Upper lobe of right lung (tissue), 1 donor: Measurements from ENCODE around the gene JAZF1. TPM values are rescaled to one million over a fixed set of nuclear protein-coding genes. Genes with fewer than 3 reads are reported as not detected.

Experiments
- ATAC-seq: fragments of 200-7000 bp; cut with Tn5 transposase; one replicate; pipeline ENCODE4 v1.9.1; 2020; ENCODE audit warnings: mild to moderate bottlenecking, moderate library complexity
- DNase-seq: peaks from one replicate; pipeline ENCODE4 v3.0.0-alpha.2; 2020
- H3K27ac ChIP-seq: fragments of 200-600 bp; one replicate; pipeline ENCODE4 v1.8.0; 2022
- H3K27me3 ChIP-seq: fragments of 200-600 bp; one replicate; pipeline ENCODE4 v1.8.0; 2022; ENCODE audit warnings: mild to moderate bottlenecking
- H3K36me3 ChIP-seq: fragments of 200-600 bp; one replicate; pipeline ENCODE4 v1.8.0; 2022
- H3K4me1 ChIP-seq: fragments of 200-600 bp; one replicate; pipeline ENCODE4 v1.8.0; 2022
- H3K4me3 ChIP-seq: fragments of 200-600 bp; one replicate; pipeline ENCODE4 v1.8.0; 2022; ENCODE audit warnings: mild to moderate bottlenecking
- H3K9me3 ChIP-seq: fragments of 200-600 bp; one replicate; pipeline ENCODE4 v1.8.0; 2022
- intact Hi-C: fragments of 100-400 bp; cut with DNase I; formaldehyde crosslinking; loops from one replicate; pipeline ENCODE4 v1.11.0; 2022
- total RNA-seq: library from RNA; stranded (reverse); fragmentation: NEBNext Ultra II Directional; extraction: Animal tissue kit (Norgen Biotek cat#: 25700); gene quantifications from one replicate; pipeline ENCODE4 v1.2.1, GENCODE V29; 2021
- TF ChIP-seq, protein P1 (sequence below): fragments of 200-600 bp; IDR thresholded peaks from one replicate; pipeline ENCODE4 v1.8.0; 2022; ENCODE audit warnings: antibody characterized with exemption
- donor health status: DM: no; HTN: yes; CAD: no; lungs with severe emphysema.

Gene JAZF1
- total RNA-seq, 1 donor from 2014 or later: 20.6 TPM

DNA sequence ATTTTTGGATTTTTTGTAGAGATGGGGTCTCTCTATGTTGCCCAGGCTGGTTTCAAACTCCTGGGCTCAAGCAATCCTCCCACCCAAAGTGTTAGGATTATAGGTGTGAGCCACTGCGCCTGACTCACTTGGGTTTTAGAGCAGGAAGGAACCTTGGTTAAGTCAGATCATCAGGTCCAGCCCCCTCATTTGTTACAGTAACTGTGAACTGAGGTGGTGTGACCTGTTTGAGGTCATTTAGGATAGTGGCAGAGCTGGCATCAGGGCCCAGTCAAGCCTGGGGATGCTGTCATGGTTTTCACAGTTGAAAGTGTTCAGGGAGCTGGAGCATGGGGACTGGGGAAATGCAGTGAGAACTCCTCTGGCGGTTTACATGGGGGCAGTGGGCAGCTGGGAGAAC lies 281.0 kb downstream of the JAZF1 start:
- DNase-seq: no peak
- peaks cover 16% of the 10 kb centered on the region for H3K4me1 ChIP-seq
- TF ChIP-seq, protein P1, sequence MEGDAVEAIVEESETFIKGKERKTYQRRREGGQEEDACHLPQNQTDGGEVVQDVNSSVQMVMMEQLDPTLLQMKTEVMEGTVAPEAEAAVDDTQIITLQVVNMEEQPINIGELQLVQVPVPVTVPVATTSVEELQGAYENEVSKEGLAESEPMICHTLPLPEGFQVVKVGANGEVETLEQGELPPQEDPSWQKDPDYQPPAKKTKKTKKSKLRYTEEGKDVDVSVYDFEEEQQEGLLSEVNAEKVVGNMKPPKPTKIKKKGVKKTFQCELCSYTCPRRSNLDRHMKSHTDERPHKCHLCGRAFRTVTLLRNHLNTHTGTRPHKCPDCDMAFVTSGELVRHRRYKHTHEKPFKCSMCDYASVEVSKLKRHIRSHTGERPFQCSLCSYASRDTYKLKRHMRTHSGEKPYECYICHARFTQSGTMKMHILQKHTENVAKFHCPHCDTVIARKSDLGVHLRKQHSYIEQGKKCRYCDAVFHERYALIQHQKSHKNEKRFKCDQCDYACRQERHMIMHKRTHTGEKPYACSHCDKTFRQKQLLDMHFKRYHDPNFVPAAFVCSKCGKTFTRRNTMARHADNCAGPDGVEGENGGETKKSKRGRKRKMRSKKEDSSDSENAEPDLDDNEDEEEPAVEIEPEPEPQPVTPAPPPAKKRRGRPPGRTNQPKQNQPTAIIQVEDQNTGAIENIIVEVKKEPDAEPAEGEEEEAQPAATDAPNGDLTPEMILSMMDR: no peak
- H3K27ac ChIP-seq: no peak overlapping the region
- no peak for ATAC-seq
- no peaks in the 10 kb centered on the region for H3K36me3 ChIP-seq
- no peak overlapping the region for H3K4me3 ChIP-seq
- intact Hi-C loops: no loop called here
- no peaks in the 10 kb centered on the region for H3K27me3 ChIP-seq
- H3K9me3 ChIP-seq: no peaks in the 10 kb centered on the region

GRCh38 chr7:27897441-27897847 lies 283.2 kb downstream of the JAZF1 start:
- Histone ChIP-seq H3K27ac (peak overlapping the region; percentile 42), H3K4me3 (no peak overlapping the region), H3K36me3 (no peaks in the 10 kb centered on the region), H3K9me3 (no peaks in the 10 kb centered on the region), H3K4me1 (peaks cover 16% of the 10 kb centered on the region), H3K27me3 (no peaks in the 10 kb centered on the region)
- peak; percentile 60 for ATAC-seq
- DNase-seq: no peak
- TF ChIP-seq, protein P1: no peak
- intact Hi-C loops: no loop called here

- peaks cover 16% of the 10 kb centered on the region for H3K4me1 ChIP-seq
- H3K27me3 ChIP-seq: no peaks in the 10 kb centered on the region
- intact Hi-C loops: no loop called here
- ATAC-seq (peak; percentile 65), DNase-seq (no peak)
- H3K27ac ChIP-seq: peak overlapping the region; percentile 42
- no peaks in the 10 kb centered on the region for H3K9me3 ChIP-seq
- TF ChIP-seq, protein P1: no peak
- no peaks in the 10 kb centered on the region for H3K36me3 ChIP-seq
- H3K4me3 ChIP-seq: no peak overlapping the region
Measured at GRCh38 chr7:27897001-27897400, 283.6 kb downstream of the JAZF1 start.

DNA sequence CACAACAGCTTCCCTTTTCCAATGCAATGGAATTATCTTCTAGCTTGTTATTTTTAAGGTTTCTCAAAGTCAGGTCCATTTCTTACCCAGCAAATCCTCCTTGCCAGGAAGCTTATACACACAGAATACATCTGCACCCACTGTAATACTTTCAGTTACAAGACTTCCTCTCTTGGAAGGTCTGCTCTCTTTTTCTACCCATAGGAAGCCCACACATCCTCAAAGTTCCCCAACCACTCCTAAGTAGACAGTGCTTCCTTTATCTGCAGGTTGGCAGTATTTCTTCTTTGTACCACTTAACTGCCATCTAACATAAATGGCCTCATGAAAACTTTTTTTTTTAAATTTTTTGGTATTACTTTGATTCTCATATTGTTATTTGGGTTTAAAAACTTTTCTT lies 285.0 kb downstream of the JAZF1 start:
- TF ChIP-seq, protein P1: no peak
- no peak for DNase-seq
- Histone ChIP-seq H3K4me3 (no peak overlapping the region), H3K27me3 (no peaks in the 10 kb centered on the region), H3K27ac (no peak overlapping the region), H3K9me3 (no peaks in the 10 kb centered on the region), H3K36me3 (no peaks in the 10 kb centered on the region), H3K4me1 (peaks cover 9% of the 10 kb centered on the region)
- intact Hi-C loops: no loop called here
- ATAC-seq: peak; percentile 68

DNA sequence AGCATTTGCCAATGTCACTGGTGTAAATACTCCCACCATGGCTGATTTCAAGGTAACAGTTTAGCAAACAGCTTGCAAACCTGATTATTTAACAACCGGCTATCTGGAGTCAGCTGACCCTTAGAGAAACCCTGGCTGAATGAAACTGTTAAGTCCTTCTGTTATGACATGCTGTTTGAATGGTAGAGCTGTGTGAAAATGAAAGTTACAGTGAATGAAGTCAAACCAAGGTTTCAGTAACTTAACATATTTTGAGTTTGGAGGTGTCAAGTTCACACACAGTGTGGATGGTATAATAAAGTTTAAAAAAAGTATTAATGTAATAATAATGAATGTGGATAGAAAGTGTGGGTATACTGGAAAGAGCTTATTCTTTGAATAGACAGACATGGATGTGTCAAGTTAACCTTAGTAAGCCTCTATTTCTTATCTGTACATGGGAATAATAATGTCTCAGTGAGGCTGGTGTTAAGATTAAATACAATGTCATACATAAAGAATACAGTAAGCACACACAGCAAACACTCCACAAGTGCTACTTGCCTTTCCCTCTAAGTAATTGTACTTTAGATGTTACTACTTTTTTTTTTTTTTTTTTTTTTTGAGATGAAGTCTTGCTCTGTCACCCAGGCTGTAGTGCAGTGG lies 290.3 kb downstream of the JAZF1 start:
- TF ChIP-seq, protein P1: no peak
- Histone ChIP-seq H3K27ac (no peak overlapping the region), H3K36me3 (no peaks in the 10 kb centered on the region), H3K9me3 (no peaks in the 10 kb centered on the region), H3K27me3 (no peaks in the 10 kb centered on the region), H3K4me3 (no peak overlapping the region), H3K4me1 (no peaks in the 10 kb centered on the region)
- DNase-seq (no peak), ATAC-seq (no peak)
- intact Hi-C loops: no loop called here

- DNase-seq (no peak), ATAC-seq (no peak)
- no peaks in the 10 kb centered on the region for H3K4me1 ChIP-seq
- H3K4me3 ChIP-seq: no peak overlapping the region
- H3K27ac ChIP-seq: no peak overlapping the region
- TF ChIP-seq, protein P1: no peak
- intact Hi-C loops: no loop called here
- H3K36me3 ChIP-seq: no peaks in the 10 kb centered on the region
- H3K27me3 ChIP-seq: no peaks in the 10 kb centered on the region
- no peaks in the 10 kb centered on the region for H3K9me3 ChIP-seq
Measured at GRCh38 chr7:27889800-27890199, 290.8 kb downstream of the JAZF1 start.
